Measurements from ENCODE around the gene MED16. TPM values are rescaled to one million over a fixed set of nuclear protein-coding genes. Genes with fewer than 3 reads are reported as not detected.

MED16 gene
- total RNA-seq, 1 experiment from 2014 or later: 20.8 TPM

- no peak for DNase-seq (ENCODE audit: low read depth)
Observed at GRCh38 chr19:872266-872951, 20.6 kb downstream of the MED16 start.

GRCh38 chr19:871446-872265, 21.3 kb downstream of the MED16 start:
- DNase-seq (ENCODE audit: low read depth): no peak

GRCh38 chr19:870963-871401, 22.0 kb downstream of the MED16 start:
- DNase-seq (ENCODE audit: low read depth): no peak

- DNase-seq (ENCODE audit: low read depth): no peak
Observed at GRCh38 chr19:870314-870713, 22.7 kb downstream of the MED16 start.

DNA sequence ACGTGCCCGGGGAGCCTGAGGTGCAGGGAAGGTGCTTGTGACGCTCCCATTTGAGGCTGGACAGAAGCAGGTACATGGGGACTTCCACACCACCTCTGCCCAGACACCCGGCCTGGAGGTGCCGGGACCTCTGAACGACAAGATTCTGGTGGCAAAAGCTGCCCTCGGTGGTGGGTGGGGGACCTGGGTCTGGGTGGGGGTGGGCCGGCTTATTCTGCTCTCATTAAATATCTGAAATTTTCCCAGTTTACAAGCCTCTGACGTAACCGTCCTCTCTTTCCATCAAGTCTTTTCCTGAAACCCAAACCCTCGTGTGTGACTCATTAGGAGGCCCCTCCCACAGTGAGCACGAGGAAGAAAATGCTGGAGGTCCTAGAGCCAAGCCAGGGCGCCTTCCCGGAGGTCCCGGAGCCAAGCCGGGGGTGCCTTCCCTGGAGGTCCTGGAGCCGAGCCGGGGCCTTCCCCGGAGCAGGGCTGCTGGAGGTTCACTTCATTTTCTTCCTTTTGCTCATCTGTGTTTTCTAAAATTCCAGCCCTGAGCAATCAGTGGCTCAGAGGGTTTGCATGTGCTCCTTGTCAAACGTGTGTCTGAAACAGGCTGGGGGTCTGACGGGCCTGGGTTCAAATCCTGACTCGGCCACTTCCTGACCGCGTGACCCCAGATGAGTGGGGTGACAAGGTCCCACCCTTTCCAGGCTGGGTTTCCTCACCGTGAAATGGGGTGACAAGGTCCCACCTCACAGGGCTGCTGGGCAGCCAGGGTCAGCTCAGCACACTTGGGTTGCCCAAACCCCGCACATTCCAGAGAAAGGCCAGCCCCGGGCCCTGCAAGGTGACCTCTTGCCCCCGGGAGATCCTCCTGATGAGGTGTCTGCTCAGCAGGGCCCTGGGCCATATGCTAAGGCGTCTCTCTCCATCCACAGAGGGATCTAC, 23.5 kb downstream of the MED16 start:
- DNase-seq (ENCODE audit: low read depth): peak; percentile 83

DNA sequence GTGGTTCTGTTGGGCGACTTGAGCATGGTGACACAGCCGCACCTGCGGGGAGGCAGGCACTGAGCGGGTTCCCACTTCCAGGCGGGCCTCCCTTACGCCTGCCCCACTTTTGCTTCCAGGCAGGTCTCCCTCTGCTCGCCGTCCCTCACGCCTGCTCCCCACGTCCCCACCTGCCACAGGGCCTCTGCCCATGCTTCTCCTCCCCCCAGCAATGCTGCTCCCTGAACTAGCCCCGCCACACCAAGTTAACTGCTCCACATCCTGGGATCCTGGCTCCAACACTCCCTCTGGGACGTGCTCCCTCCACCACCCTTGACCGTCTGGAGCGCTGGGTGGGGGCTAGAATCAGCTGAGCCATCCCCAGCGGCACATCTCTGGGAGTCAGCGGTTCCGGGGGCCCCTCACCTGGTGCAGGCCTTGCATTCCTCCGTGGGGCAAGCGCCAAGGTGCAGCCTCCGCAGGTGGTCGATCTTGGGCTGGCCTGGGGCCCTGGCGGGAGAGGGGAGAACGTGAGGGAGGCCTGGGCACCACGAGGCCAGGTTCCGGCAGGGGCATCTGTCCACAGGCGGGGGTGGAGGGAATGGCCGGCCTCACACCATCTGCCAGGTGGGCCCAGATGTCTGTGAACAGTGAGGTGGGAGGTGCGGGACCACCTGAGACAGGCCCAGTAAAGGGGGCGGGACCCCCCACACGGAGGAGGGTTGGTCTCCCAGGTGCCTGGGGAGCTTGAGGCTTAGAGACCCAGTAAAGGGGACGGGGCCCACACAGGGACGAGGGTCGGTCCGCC, 24.3 kb downstream of the MED16 start:
- DNase-seq (ENCODE audit: low read depth): no peak

GRCh38 chr19:867855-868457, 25.0 kb downstream of the MED16 start:
- no peak for DNase-seq (ENCODE audit: low read depth)

DNA sequence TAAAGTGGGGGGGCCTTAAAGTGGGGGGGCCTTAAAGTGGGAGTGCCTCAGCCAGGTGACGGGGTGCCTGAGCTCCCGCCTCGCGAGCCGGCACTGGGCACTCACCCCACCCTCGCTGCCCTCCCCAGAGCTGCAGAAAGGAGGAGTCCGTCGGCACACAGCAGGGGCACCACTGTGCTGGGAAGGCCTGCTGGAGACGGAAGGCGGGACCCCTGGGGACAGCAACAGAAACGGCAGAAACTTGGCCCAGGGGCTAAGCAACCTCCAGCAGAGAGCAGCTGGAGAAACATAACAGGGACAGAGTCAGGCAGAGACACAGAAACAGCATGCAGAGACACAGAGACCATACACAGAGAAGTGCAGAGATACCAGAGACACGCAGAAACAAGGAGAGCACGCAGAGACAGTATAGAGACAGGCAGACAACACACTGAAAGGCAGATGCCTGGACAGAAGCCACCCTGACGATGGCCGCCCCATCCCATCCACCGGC, 25.6 kb downstream of the MED16 start:
- no peak for DNase-seq (ENCODE audit: low read depth)

DNA sequence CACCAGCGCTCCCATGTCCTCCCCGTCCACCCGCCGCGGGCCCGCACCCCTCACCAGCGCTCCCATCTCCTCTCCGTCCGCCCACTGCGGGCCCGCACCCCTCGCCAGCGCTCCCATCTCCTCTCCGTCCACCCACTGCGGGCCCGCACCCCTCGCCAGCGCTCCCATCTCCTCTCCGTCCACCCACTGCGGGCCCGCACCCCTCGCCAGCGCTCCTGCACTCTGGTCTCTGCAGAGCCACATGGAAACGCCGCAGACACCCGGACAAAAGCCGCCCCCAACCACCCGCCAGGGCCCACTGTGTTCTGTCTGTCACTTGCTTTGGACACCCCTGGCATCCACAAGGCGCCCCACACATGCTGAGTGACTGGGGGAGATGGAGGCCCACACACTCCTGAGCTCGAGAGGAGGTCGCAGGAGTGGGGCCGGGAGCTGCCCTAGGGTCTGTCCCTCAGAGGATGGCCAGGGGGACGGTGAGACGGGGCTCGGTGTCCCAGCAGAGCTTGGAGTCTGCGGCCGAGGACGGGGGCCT, 26.2 kb downstream of the MED16 start:
- no peak for DNase-seq (ENCODE audit: low read depth)

DNA sequence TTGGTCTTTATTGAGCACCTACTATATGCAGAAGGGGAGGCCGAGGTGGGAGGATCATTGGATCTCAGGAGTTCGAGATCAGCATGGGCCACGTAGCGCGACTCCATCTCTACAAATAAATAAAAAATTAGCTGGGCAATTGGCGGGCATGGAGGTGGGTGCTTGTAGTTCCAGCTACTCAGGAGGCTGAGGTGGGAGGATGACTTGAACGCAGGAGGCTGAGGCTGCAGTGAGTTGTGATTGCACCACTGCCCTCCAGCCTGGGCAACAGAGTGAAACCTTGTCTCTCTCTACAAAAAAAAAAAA, 29.7 kb downstream of the MED16 start:
- no peak for DNase-seq (ENCODE audit: low read depth)

- DNase-seq (ENCODE audit: low read depth): no peak
Observed at GRCh38 chr19:862581-863314, 30.2 kb downstream of the MED16 start.

DNA sequence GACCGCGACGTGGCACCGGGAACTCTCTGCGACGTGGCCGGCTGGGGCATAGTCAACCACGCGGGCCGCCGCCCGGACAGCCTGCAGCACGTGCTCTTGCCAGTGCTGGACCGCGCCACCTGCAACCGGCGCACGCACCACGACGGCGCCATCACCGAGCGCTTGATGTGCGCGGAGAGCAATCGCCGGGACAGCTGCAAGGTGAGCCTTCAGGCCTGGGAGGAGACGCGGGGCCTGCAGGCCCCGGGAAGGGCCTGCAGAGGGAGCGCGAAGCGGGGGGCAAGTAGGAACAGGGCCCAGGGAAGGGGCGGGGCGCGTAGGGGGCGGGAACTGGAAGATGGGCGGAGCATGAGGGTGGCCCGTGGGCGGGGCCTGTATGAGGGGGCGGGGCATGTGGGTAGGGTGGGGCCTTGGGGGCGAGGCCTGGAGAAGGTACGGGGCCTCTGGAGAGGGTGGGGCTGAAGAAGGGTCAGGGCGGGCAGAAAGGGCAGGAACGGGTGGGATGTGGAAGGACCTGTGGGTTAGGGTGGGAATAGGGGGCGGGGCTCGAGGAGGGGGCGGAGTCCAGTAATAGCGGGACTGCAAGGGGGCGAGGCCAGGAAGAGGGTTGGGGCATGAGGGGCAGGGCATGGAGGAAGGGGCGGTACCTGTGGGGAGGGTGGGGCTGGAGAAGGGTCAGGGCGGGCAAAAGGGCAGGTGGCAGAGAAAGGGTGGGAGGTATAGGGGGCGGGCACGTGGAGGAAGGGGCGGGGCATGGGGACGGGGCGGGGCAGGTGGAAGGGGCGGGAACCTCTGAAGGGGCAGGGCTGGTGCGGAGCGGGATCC, 31.0 kb downstream of the MED16 start:
- DNase-seq (ENCODE audit: low read depth): no peak

DNA sequence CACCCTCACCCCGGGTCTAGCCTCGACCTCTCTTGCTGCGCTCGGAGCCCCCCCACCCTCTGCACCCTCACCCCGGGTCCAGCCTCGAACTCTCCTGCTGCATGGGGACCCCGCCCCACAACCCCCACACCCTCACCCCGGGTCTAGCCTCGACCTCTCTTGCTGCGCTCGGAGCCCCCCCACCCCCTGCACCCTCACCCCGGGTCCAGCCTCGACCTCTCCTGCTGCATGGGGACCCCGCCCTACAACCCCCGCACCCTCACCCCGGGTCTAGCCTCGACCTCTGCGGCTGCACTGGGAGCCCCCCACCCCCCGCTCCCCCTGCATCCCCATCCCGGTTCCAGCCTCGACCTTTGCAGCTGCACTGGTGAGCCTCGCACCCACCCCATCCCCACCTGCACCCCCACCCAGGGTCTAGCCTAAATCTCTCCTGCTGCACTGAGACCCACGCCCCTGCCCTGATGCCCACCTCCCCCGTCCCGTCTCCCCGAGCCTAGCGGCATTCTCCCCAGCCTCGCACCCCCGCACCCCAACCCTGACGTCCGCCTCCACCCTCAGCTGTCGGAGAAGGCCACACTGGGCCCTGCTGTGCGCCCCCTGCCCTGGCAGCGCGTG, 31.7 kb downstream of the MED16 start:
- DNase-seq (ENCODE audit: low read depth): no peak

GRCh38 chr19:858868-859843, 33.8 kb downstream of the MED16 start, which contains the start of gene CFD:
Gene CFD (plus strand): TSS chr19:859664. CDS start chr19:859690, 26 bp downstream.
- DNase-seq (ENCODE audit: low read depth): no peak

DNA sequence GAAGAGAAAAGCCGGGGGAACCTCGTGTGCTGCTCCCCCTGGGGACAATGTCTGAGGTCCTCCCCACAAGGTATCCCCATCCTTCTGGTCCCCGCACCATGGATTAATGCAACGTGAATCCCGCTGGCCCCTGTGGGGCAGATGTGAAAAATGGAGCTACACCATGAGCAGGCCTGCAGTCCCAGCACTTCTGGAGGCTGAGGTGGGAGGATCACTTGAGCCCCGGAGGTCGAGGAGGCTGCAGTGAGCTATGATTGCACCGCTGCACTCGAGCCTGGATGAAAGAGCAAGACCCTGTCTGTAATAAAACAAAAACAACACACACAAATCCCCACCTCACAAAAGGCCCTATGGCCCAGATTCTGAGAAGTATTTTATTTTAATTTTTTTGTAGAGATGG, 34.7 kb downstream of the MED16 start:
- no peak for DNase-seq (ENCODE audit: low read depth)

- no peak for DNase-seq (ENCODE audit: low read depth)
Observed at GRCh38 chr19:855566-856120, 37.3 kb downstream of the MED16 start.

Data from HT1080 (cell line).